Esophagus (tissue), 2 donors: ENCODE data around the gene HOXB1. TPM values are rescaled to one million over a fixed set of nuclear protein-coding genes. Genes with fewer than 3 reads are reported as not detected.

Experiments used
- H3K27ac ChIP-seq, 2 donors: one replicate each; pipeline ENCODE4 v1.5.1; 2013; ENCODE audit warnings: low read depth in 2 of 2, mild to moderate bottlenecking in 2 of 2, inconsistent platforms in 1 of 2, low read length in 1 of 2, moderate library complexity in 1 of 2
- H3K27me3 ChIP-seq, 2 donors: one replicate each; pipeline ENCODE4 v1.6.1; 2013; ENCODE audit warnings: low read length in 2 of 2, control low read depth in 1 of 2, mild to moderate bottlenecking in 1 of 2; ENCODE audit not compliant: insufficient read depth in 2 of 2, control insufficient read depth in 1 of 2
- H3K36me3 ChIP-seq, 2 donors: one replicate each; pipeline ENCODE4 v1.6.1; 2013; ENCODE audit warnings: low read length in 1 of 2; ENCODE audit not compliant: control insufficient read depth in 2 of 2, insufficient read depth in 2 of 2
- H3K4me1 ChIP-seq, 2 donors: one replicate each; pipeline ENCODE4 v1.6.1; 2013; ENCODE audit warnings: low read length in 1 of 2; ENCODE audit not compliant: control insufficient read depth in 2 of 2, insufficient read depth in 2 of 2
- H3K4me3 ChIP-seq, 2 donors: one replicate each; pipeline ENCODE4 v1.5.1; 2013; ENCODE audit warnings: low read length in 2 of 2, mild to moderate bottlenecking in 2 of 2, low read depth in 1 of 2, moderate library complexity in 1 of 2
- H3K9me3 ChIP-seq, 2 donors: one replicate each; pipeline ENCODE4 v1.6.1; 2013; ENCODE audit warnings: mild to moderate bottlenecking in 2 of 2, low read depth in 1 of 2, low read length in 1 of 2, moderate library complexity in 1 of 2; ENCODE audit not compliant: control insufficient read depth in 2 of 2, insufficient read depth in 1 of 2
- WGBS, 2 donors: extraction: QIAGEN DNeasy Blood & Tissue Kit; methylation state at CpG; one replicate each; pipeline ENCODE4 v1.1.7; 2013; 5-methylcytosine and 5-hydroxymethylcytosine counted together
- polyA plus RNA-seq, 2 donors: library from polyadenylated mRNA; stranded (reverse); fragments of 200-250 nt; gene quantifications; one replicate each; pipeline ENCODE4 v1.2.3, GENCODE V29; 2013
- donor health status: healthy with polysubstance abuse.
- donor health status: Bipolar disorder and iron deficiency.

Gene HOXB1
- polyA plus RNA-seq, 2 donors = 0.29 to 1.0 TPM

GRCh38 chr17:48561884-48562810 lies 31.3 kb upstream of the HOXB1 start:
- H3K4me3 ChIP-seq = no peak overlapping the region
- 46 to 55% methylated on average over 15 of the region's 15 CpGs for WGBS, 2 donors
- peaks cover 11 to 15% of the 10 kb centered on the region in 2 donors for H3K4me1 ChIP-seq
- no peaks in the 10 kb centered on the region for H3K9me3 ChIP-seq
- no peaks in the 10 kb centered on the region for H3K27me3 ChIP-seq
- H3K27ac ChIP-seq = peak overlapping the region; percentile 16 to 61
- H3K36me3 ChIP-seq = no peaks in the 10 kb centered on the region

DNA sequence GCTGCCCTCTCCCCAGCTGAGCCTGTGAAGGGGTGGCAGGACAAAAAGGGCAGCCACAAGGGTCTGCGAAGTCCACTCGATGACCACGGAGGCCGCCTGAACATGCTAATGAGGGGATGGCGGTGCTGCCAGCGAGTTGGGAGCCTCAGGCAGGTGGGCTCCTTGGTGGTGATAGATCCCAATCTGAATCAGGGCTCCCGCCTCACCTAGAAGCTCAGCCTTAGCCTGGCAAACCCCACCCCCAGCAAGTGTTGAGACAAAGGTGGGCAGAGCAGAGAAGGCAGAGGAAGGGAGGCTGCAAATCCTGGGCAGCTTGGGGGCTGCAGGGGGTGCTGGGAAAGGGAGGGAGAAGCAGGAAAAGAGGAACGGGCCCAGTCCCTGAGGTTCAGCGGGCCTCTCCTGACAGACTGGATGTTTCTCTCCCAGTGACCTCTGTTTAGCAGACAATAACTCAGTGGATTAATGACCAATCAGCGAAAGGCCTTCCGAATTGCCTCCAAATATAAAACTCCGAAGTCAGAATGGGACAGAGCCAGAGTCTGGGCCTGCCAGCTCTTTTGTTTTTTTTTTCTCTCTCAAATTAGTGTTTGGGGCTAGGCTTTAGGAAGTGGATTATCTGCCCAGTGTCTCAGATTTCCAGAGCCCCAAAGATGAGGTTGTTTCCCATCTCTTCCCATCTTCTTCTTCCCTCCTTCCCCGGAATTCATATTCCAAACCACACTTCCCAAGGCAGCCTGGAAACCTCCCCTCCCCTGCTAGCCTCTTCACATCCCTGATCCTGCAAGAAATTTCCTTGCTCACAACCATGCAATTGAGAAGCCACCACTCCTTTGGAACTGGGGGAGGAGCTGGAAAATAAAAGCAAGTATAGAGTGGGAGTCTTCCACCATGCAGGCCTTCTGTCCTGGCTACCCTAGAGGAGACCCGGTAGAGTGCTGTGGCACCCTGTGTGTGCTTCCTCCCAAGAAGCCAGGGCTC lies 29.3 kb upstream of the HOXB1 start:
- Histone ChIP-seq H3K27me3 (no peaks in the 10 kb centered on the region), H3K4me1 (peaks cover 8 to 15% of the 10 kb centered on the region in 2 donors), H3K9me3 (no peaks in the 10 kb centered on the region), H3K27ac (peak overlapping the region; percentile 68 to 72), H3K36me3 (no peaks in the 10 kb centered on the region), H3K4me3 (no peak overlapping the region)
- 51 to 56% methylated on average over 14 of the region's 14 CpGs for WGBS, 2 donors

DNA sequence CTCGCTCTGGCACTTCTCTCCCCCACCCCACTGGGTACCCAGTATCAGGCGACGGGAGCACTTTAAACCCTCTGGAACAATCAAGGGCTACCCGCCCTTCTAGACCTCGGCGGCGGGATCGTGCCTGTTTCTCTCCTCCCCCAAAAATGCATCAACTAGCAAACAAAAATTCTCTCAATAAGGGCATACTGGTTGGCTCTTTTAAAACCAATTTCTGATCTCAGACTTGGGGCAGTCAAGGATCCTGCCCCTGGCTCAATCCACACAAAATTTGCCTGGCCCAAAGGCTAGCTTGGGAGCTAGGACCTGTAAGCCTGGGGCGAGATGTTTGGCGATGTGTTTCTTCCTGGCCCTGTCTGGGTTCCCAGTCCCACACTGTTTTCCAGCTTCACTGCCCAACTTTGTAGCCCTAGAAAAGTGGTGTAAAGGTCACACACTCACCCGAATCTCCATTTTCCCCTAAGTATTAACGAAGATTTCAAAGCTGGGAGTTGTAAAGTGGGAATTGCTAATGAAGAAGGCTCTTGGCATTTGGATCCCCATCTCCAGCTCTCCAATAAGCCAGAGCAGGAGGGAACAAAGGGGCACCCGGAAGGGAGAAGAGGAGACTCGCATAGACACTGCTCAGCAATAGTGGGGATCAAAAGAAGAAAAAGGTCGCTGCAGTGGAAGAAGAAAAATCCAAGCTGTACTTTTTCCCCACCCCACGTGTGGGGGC lies 28.5 kb upstream of the HOXB1 start:
- H3K9me3 ChIP-seq = no peaks in the 10 kb centered on the region
- H3K36me3 ChIP-seq = no peaks in the 10 kb centered on the region
- H3K4me1 ChIP-seq = peaks cover 8 to 15% of the 10 kb centered on the region in 2 donors
- peak overlapping the region; percentile 68 to 72 for H3K27ac ChIP-seq
- WGBS, 2 donors = 55 to 59% methylated on average over 16 of the region's 16 CpGs
- H3K4me3 ChIP-seq = peak overlapping the region in 1 of 2 donors; percentile 46
- H3K27me3 ChIP-seq = no peaks in the 10 kb centered on the region

GRCh38 chr17:48558831-48559121 lies 28.0 kb upstream of the HOXB1 start:
- Histone ChIP-seq H3K36me3 (no peaks in the 10 kb centered on the region), H3K4me1 (peaks cover 8 to 13% of the 10 kb centered on the region in 2 donors), H3K4me3 (peak overlapping the region; percentile 33 to 46), H3K9me3 (no peaks in the 10 kb centered on the region), H3K27ac (peak overlapping the region; percentile 72 to 91), H3K27me3 (no peaks in the 10 kb centered on the region)
- WGBS, 2 donors = 61 to 67% methylated on average over 2 of the region's 2 CpGs

DNA sequence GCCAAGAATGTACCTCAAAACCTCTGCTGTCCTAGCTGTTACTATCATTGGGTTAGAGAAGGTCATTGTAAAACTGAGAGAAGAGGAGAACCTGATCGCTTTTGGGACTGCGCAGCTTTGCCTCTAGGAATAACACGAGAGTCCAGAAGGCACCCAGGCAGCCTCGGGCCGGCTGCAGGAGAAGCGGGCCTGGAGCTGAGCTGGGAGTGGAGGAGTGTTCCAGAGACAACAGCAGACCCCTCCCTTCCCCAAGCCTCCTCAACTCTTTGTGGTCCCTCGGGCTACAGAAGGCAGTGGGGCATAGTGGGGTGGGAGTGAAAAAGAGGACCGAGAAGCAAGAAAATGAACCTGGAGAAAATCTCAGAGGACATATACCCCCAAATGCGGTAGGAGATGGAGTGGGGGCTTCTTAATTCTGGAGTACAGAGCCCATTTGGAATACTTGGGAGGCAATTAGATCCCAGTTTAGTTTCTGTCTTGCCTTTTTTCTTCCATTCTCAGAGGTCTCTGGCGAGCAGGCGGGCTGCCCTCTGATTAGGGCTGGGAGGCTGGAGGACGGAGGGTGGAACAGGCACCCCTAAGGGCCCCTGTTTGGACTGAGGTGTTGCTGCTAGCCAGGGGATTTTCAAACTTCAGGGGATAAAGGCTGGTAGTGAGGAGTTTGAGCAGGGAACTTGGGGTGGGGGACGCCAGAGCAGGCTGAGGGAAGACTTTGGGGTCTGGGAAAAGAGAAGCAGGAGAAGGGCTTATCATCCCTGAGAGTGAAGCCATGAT lies 27.4 kb upstream of the HOXB1 start:
- peak overlapping the region; percentile 67 to 91 for H3K27ac ChIP-seq
- WGBS, 2 donors = 62 to 65% methylated on average over 13 of the region's 13 CpGs
- no peaks in the 10 kb centered on the region for H3K9me3 ChIP-seq
- H3K27me3 ChIP-seq = no peaks in the 10 kb centered on the region
- H3K4me1 ChIP-seq = peaks cover 4 to 13% of the 10 kb centered on the region in 2 donors
- no peaks in the 10 kb centered on the region for H3K36me3 ChIP-seq
- H3K4me3 ChIP-seq = peak overlapping the region; percentile 33 to 46

GRCh38 chr17:48556576-48557401 lies 26.0 kb upstream of the HOXB1 start:
- Histone ChIP-seq H3K4me3 (peak overlapping the region; percentile 28 to 46), H3K27me3 (no peaks in the 10 kb centered on the region), H3K27ac (peak overlapping the region; percentile 90 to 91), H3K36me3 (no peaks in the 10 kb centered on the region), H3K4me1 (peaks cover 7 to 10% of the 10 kb centered on the region in 2 donors), H3K9me3 (no peaks in the 10 kb centered on the region)
- WGBS, 2 donors = 27 to 33% methylated on average over 7 of the region's 7 CpGs

- Histone ChIP-seq H3K9me3 (no peaks in the 10 kb centered on the region), H3K27me3 (no peaks in the 10 kb centered on the region), H3K4me1 (peaks cover 7 to 10% of the 10 kb centered on the region in 2 donors), H3K27ac (peak overlapping the region; percentile 89 to 91), H3K36me3 (no peaks in the 10 kb centered on the region), H3K4me3 (peak overlapping the region in 1 of 2 donors; percentile 55)
- 51 to 62% methylated on average over 5 of the region's 5 CpGs for WGBS, 2 donors
Observed at GRCh38 chr17:48556229-48556575, 25.4 kb upstream of the HOXB1 start.
